IPS DF 6.9 (cell line): Measurements from ENCODE around the gene CDK19.
"Not testable (repeated sequence)": the region's sequence is repeated elsewhere in the genome, so short reads cannot be mapped to it uniquely, and the experiment has no call there.

Source experiments
- DNase-seq: peaks from one replicate; pipeline ENCODE4 v3.0.0-alpha.2; 2013; ENCODE audit warnings: low read depth, low spot score
- H3K27ac ChIP-seq: one replicate; pipeline ENCODE4 v1.5.1; 2013; ENCODE audit warnings: low read length, control low read depth
- H3K27me3 ChIP-seq: 2 replicates; pipeline ENCODE4 v1.6.1; 2013; ENCODE audit warnings: mild to moderate bottlenecking, low read length; ENCODE audit not compliant: control insufficient read depth, insufficient read depth
- H3K36me3 ChIP-seq: 2 replicates; pipeline ENCODE4 v1.6.1; 2013; ENCODE audit warnings: low read length; ENCODE audit not compliant: control insufficient read depth, insufficient read depth
- H3K4me1 ChIP-seq: 2 replicates; pipeline ENCODE4 v1.6.1; 2013; ENCODE audit warnings: low read length; ENCODE audit not compliant: control insufficient read depth, insufficient read depth
- H3K4me3 ChIP-seq: 2 replicates; pipeline ENCODE4 v1.5.1; 2013; ENCODE audit warnings: mild to moderate bottlenecking, low read length
- H3K9me3 ChIP-seq: 2 replicates; pipeline ENCODE4 v1.6.1; 2013; ENCODE audit warnings: low read length, inconsistent platforms; ENCODE audit not compliant: control insufficient read depth, insufficient read depth
- WGBS: extraction: QIAGEN DNeasy Blood & Tissue Kit; methylation state at CpG from one replicate; pipeline ENCODE4 v1.1.7; 2013; ENCODE audit warnings: mixed read lengths, missing lambda C conversion rate; ENCODE audit not compliant: insufficient read length, insufficient coverage; 5-methylcytosine and 5-hydroxymethylcytosine counted together

The CDK19 gene

GRCh38 chr6:110835751-110836150 lies 20.5 kb upstream of the CDK19 start:
- H3K4me1 ChIP-seq, H3K9me3 ChIP-seq, H3K36me3 ChIP-seq, DNase-seq, H3K27ac ChIP-seq, H3K4me3 ChIP-seq, H3K27me3 ChIP-seq: not testable (repeated sequence)
- no CpG with 5 or more reads among the region's 5 CpGs for WGBS

DNA sequence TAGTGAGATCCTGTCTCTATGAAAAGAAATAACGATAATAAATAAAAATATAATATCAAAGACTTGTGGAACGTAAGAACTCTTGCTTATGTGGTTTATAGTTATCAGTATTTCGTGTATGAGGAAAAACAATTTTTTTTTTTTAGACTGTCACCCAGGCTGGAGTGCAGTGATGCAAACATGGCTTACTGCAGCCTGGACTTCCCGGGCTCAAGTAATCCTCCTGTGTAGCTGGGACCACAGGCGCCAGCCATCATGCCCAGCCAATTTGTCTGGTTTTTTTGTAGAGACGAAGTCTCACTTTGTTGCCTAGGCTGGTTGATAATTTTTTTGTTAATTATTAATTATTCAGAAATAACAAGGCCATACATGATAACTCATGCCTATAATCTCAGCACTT lies 18.6 kb upstream of the CDK19 start:
- no peak overlapping the region for H3K4me3 ChIP-seq
- no peaks in the 10 kb centered on the region for H3K36me3 ChIP-seq
- H3K9me3 ChIP-seq: no peaks in the 10 kb centered on the region
- no peak overlapping the region for H3K27ac ChIP-seq
- no peak for DNase-seq
- no peaks in the 10 kb centered on the region for H3K27me3 ChIP-seq
- no CpG with 5 or more reads among the region's 6 CpGs for WGBS
- H3K4me1 ChIP-seq: no peaks in the 10 kb centered on the region

DNA sequence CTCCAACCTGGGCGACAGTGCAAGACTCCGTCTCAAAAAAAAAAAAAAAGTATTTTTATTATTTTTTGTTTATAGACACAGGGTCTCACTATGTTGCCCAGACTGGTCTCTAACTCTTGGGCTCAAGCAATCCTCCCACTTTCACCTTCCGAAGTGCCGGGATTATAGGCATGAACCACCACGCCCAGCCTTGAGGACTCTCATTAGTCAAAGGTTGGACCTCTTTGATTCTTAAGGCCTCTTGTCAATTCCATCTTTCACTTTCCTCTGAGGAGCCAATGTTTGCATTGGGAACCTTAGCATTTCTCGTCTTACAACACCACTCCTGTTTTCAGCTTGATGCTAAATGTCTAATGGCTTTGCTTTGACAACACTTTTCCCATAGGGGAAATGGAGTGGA lies 16.1 kb upstream of the CDK19 start:
- no CpG with 5 or more reads among the region's 6 CpGs for WGBS
- no peak overlapping the region for H3K27ac ChIP-seq
- DNase-seq: no peak
- H3K4me1 ChIP-seq: no peaks in the 10 kb centered on the region
- H3K4me3 ChIP-seq: no peak overlapping the region
- no peaks in the 10 kb centered on the region for H3K36me3 ChIP-seq
- no peaks in the 10 kb centered on the region for H3K9me3 ChIP-seq
- H3K27me3 ChIP-seq: no peaks in the 10 kb centered on the region

DNA sequence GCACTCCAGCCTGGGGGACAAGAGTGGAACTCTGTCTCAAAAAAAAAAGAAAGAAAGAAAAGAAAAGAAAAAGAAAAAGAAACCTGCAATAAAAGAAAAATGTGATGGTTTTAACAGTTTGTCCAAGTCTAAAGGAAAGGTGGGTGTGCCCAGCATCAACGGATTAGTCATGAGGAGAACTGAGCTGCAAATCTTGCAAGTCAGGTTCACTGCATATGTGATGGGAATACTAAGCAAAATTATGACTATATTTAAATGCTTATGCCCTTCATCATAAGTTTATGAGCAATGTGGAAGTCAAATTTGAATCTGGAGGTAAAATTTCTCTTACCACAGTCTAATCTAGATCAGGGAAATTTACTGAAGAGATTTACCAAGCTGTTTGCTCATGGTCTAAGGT lies 13.1 kb upstream of the CDK19 start:
- Histone ChIP-seq H3K4me3 (no peak overlapping the region), H3K9me3 (no peaks in the 10 kb centered on the region), H3K36me3 (no peaks in the 10 kb centered on the region), H3K4me1 (no peaks in the 10 kb centered on the region), H3K27ac (no peak overlapping the region), H3K27me3 (no peaks in the 10 kb centered on the region)
- DNase-seq: no peak
- no CpG with 5 or more reads among the region's 1 CpG for WGBS

DNA sequence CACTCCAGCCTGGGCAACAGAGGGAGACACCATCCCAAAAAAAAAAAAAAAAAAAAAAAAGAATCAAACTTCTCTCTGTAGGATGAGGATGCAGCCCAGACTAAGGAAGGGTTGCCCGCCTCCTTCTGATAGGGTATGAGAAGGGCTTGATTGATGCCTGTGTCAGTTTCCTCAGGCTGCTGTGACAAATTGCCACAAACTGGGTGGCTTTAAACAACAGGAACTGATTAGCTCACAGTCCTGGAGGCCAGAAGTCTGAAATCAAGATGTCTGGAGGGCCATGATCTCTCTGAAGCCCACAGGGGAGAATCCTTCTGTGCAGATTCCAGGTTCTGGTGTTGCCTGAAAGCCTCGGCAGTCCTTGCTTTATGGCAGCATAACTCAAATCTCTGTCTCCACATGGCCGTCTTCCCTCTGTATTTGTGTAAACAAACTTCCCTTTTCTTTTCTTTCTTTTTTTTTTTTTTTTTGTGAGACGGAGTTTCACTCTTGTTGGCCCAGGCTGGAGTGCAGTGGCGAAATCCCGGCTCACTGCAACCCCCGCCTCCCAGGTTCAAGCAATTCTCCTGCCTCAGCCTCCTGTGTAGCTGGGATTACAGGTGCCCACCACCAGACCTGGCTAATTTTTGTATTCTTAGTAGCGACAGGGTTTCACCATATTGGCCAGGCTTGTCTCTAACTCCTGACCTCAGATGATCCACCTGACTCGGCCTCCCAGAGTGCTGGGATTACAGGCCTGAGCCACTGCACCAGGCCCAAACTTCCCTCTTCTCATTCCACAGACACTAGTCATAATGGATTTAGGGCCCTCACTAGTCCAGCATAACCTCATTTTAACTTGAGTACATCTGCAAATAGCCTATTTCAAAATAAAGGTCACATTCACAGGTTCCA lies 11.2 kb upstream of the CDK19 start:
- Histone ChIP-seq H3K36me3 (no peaks in the 10 kb centered on the region), H3K4me1 (no peaks in the 10 kb centered on the region), H3K9me3 (no peaks in the 10 kb centered on the region), H3K27me3 (no peaks in the 10 kb centered on the region), H3K4me3 (no peak overlapping the region), H3K27ac (no peak overlapping the region)
- no peak for DNase-seq
- no CpG with 5 or more reads among the region's 9 CpGs for WGBS

DNA sequence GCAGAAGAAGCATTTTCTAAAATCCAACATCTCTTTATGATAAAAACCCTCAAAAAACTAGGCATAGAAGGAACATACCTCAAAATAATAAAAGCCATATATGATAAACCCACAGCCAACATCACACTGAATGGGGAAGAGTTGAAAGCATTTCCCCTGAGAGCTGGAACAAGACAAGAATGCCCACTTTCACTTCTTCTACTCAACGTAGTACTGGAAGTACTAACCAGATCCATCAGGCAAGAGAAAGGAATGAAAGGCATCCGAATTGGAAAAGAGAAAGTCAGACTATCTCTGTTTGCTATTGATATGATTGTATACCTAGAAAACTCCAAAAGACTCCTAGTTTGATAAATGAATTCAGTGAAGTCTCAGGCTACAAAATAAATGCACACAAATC lies 7.9 kb upstream of the CDK19 start:
- Histone ChIP-seq H3K27me3 (no peaks in the 10 kb centered on the region), H3K36me3 (no peaks in the 10 kb centered on the region), H3K4me3 (no peak overlapping the region), H3K27ac (no peak overlapping the region), H3K9me3 (no peaks in the 10 kb centered on the region), H3K4me1 (no peaks in the 10 kb centered on the region)
- WGBS: no CpG with 5 or more reads among the region's 2 CpGs
- no peak for DNase-seq

DNA sequence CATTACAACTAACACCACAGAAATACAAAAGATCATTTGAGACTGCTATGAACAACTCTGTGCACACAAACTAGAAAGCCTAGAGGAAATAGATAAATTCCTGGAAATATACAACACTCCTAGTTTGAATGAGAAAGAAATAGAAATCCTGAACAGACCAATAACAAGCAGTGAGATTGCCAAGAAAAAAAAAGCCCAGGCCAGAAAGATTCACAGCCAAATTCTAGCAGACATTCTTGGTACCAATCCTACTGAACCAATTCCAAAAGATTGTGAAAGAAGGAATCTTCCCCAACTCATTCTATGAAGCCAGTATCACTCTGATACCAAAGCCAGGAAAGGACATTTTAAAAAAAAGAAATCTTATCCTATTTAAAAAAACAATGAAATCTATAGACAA lies 7.0 kb upstream of the CDK19 start:
- H3K4me1 ChIP-seq: no peaks in the 10 kb centered on the region
- no peaks in the 10 kb centered on the region for H3K27me3 ChIP-seq
- no peaks in the 10 kb centered on the region for H3K9me3 ChIP-seq
- H3K4me3 ChIP-seq: no peak overlapping the region
- no peak for DNase-seq
- H3K36me3 ChIP-seq: no peaks in the 10 kb centered on the region
- no peak overlapping the region for H3K27ac ChIP-seq

DNA sequence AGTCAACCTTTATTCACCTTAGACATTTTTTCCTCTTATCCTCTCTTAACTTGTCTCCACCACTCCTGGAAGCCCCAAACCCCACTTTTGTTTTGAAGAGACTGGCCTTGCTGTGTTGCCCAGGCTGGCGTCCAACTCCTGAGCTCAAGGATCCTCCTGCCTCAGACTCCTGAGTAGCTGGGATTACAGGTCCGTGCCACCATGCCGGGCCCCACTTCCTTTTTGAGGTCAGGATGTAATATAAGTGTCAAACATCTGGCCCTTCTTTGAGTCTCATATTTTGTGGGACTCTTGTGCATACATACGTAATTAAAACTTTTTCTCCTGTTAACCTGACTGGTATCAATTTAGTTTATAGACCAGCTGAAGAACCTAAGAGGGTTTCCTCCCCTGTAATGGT lies 1.4 kb upstream of the CDK19 start:
- DNase-seq: no peak
- Histone ChIP-seq H3K36me3 (no peaks in the 10 kb centered on the region), H3K4me3 (no peak overlapping the region), H3K4me1 (no peaks in the 10 kb centered on the region), H3K27me3 (no peaks in the 10 kb centered on the region), H3K9me3 (no peaks in the 10 kb centered on the region), H3K27ac (no peak overlapping the region)
- no CpG with 5 or more reads among the region's 4 CpGs for WGBS

DNA sequence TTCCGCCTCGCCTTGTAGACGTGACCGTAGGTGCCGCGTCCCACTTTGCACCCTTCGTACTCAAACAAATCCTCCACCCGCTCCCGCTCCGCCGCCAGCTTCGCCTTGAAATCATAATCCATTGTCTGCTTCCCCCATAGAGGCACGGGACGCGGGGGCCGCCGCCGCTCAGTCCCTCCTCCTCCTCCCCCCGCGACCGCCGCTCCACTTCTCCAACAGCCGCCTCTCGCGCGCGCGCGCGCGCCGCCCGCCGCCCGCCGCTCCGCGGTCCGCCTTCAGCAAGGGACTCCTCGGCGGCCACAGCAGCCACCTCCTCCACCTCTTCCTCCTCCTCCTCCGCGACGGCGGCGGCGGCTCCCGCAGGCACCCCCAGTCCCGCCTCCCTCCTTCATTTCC lies 256 bp downstream of the CDK19 start:
- Histone ChIP-seq H3K36me3 (no peaks in the 10 kb centered on the region), H3K27me3 (no peaks in the 10 kb centered on the region), H3K27ac (no peak overlapping the region), H3K4me3 (peak overlapping the region; percentile 74), H3K4me1 (no peaks in the 10 kb centered on the region), H3K9me3 (no peaks in the 10 kb centered on the region)
- DNase-seq: no peak
- WGBS: no CpG with 5 or more reads among the region's 49 CpGs

- H3K4me1 ChIP-seq: no peaks in the 10 kb centered on the region
- H3K4me3 ChIP-seq: peak overlapping the region; percentile 74
- DNase-seq: no peak
- H3K36me3 ChIP-seq: no peaks in the 10 kb centered on the region
- no peaks in the 10 kb centered on the region for H3K9me3 ChIP-seq
- H3K27ac ChIP-seq: no peak overlapping the region
- H3K27me3 ChIP-seq: no peaks in the 10 kb centered on the region
- WGBS: no CpG with 5 or more reads among the region's 86 CpGs
These were observed 911 bp downstream of the CDK19 start for GRCh38 chr6:110814102-110815014.
